Activated CD8-positive, alpha-beta memory T cell treated with anti-CD3 and anti-CD28 coated beads, Interleukin-2, amount 50 U/mL, for 48 hours (primary cell): ENCODE data around the gene HSPB2.
A peak's percentile ranks its signal among the peaks of the same experiment; 100 is the strongest.

Experiments
- DNase-seq: peaks from one replicate; pipeline ENCODE4 v3.0.0-alpha.2; 2020

The HSPB2 gene

DNA sequence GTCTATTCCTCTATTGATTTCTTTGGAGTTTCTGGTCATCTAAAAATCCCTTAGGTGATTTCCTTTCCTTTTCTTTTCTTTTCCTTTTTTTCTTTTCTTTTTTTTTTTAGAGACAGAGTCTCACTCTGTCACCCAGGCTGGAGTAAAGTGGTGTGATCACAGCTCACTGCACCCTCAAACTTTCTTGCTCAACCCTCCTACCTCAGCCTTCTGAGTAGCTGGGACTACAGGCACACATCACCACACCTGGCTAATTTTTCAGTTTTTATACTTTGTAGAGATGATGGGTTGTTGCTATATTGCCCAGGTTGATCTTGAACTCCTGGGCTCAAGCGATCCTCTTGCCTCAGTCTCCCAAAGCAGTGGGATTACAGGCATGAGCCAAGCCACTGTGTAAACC lies 4.2 kb downstream of the HSPB2 start:
- no peak for DNase-seq

DNA sequence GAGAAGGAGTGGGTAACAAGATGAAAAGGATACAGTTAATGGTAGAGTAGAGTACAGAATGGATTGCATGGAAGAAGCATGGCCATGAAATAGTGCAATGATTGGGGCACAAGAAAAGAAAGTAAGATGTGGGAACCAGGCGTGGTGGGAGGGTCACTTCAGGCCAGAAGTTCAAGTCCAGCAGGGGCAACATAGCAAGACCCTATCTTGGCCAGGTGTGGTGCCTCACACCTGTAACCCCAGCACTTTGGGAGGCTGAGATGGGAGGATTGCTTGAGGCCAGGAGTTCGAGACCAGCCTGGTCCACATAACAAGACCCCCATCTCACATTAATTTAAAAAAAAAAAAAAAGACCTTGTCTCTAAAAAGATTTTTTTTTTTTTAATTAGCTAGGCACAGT lies 4.8 kb downstream of the HSPB2 start:
- DNase-seq, result no peak

DNA sequence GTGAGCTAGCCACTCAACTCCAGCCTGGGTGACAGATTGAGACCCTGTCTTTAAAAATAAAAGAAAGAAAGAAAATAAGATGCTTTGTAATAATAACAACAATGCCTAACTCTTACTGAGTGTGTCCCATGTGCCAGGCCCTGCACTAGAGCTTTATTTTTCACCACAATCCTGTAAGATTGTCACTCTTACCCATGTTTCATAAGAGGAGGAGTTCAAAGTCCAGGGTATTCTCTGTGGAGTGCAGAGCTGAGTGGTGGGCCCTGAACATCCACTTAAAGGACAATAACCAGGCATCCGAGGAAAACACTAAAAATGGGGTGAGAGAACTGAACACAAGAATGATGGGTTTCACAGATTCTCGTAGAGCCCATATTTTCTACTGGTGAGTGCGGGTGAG lies 5.3 kb downstream of the HSPB2 start:
- no peak for DNase-seq

DNA sequence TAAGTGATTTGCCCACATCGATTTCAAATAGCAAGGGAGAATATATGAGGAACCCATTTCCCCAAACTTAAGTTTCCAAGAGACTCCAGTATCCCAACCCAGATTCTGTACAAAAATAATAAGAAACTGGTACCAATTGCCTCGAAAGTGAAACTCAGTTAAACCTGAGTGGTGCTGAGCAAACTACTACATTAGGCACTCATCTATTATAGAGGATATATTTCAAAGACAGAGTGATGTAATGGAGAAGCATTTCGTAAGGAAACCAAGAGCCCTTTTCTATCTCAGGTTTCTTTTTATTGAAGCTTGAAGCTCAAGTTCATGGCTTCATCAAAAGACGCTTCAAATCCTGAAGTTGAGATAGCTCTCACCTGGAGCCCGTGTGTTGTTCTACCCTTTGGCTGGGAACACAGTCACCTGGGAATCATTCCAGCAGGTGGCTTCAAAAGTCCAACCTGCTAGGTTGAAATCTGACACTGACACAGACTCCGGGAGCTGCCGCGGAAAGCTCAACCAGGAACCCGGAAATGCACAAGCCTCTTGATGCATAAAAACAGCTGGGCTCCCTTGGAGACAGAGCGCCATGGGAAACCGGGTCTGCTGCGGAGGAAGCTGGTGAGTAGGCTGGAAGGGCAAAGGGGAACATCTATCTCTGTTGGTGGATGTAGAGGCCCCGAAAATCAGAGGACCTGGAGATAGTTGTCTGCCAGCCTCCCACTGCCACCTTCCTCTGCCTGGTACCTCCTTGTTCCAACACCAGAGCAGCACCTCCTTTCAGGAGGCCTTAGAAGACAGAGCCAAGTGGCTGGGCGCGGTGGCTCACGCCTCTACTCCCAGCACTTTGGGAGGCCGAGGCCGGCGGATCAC lies 6.1 kb downstream of the HSPB2 start, which contains the start of gene C11orf52:
Gene C11orf52 (plus strand): TSS at position 524 of the 867 bp plus-strand sequence. CDS start 60 bp downstream, at position 584.
- DNase-seq, result no peak

DNA sequence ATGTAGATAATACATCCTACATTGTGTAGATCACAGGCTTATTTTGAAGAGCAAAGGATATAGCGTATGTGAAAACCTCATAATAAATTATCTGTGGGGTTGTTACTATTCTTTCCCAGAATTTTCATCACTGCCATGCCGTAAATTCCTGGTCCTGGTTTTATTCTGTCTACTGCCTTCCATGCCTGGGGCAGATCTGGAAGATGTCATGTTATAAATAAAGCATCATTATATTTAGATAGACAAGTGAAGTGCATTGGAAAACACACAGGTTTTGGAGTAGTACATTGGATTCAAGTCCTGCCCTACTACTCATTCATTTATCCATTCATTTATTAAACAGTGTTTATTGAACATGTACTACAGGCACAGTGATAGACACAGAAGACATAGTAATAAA lies 8.4 kb downstream of the HSPB2 start:
- DNase-seq, result no peak

DNA sequence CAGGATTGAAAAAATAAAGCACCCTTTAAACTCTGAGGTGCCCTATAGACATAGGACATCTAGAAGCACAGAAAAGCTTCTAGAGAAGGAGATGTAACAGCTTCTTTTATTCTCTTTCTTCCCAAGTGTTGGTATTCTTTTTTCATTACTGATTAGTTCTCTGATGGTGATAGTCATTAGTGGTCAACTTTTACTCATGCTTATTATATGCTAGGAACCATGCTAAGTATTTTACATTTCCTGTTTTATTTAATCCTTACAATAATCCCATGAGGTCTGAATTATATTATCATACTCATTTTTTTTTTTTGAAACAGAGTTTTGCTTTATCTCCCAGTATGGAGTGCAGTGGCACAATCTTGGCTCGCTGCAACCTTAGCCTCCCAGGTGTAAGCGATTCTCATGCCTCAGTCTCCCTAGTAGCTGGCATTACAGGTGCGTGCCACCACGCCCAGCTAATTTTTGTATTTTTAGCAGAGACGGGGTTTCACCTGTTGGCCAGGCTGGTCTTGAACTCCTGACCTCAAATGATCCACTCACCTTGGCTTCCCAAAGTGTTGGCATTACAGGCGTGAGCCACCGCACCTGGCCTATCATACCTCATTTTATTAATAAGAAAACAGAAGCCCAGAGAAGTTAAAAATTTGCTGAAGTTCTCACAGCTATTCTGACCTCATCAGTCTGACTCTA lies 9.2 kb downstream of the HSPB2 start:
- DNase-seq, result no peak

DNA sequence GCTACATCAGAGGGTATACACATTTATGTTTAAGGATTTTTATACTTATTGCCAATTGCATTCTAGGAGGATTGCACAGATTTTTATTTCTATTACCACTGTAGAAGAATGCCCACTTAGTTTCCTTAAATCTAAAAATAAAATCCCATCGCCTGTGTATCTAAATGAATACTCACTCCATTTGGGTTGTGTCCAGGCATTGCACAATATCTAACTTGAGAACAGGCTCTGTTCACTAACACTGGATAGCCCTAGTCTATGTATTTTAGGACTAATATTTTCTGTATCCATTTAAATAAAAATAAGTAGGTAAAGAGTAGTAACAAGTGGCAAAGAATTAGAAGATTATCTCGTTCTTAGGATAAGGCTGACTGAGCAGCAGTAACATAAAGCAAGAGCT lies 10.3 kb downstream of the HSPB2 start:
- DNase-seq, result no peak

DNA sequence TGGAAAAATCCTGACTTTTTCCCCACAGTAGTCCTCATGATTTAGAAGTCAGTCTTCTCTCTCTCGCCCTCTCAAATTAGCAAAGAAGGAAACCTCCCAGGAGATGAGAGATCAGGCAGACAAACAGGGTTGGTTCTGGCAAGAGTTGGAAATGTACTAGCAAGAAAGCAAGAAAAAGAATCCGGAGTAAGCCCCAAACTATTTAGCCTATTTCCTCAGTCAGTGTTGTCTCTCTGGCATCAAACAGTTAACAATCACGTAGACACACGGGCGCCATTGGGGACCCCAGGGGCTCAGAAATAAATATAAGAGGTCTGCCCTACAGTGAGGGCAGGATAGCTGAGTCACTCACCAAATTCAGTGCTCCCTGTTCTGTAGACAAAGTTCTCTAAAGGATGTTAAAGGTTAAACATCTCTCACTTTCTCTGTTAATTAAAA lies 10.8 kb downstream of the HSPB2 start:
- no peak for DNase-seq

DNA sequence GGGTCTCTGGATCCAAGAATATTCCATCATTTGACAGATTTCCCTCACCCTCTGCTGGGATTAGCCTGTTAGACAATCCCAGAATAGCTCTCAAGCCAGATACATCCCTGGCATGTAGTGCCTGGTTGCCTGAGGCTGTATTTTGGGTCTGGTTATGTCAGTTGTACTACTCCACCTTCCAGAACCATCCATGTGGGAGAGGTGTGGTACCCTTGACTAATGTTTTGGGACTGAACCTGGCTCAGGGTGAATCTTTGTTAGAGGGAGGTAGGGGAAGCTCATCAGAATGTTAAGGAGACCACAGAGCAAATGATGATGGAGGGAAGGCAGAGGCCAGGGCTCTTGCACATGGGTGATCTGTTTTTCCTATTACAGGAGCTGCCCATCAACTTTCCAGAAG lies 11.4 kb downstream of the HSPB2 start:
- no peak for DNase-seq

DNA sequence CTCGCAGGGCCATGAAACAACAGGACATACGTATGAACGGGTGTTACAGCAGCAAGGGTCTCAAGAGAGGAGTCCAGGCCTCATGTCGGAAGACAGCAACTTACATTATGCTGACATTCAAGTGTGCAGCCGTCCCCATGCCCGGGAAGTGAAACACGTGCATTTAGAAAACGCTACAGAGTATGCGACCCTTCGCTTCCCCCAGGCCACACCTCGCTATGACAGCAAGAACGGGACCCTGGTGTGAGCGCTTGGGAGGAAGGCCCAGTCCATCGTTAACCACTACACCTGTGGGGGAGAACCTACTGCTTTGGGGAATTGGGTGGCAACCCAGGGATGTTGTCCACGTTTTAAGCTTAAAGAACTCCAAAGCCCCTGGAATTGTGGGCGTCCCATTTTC lies 13.4 kb downstream of the HSPB2 start:
- DNase-seq, result no peak

DNA sequence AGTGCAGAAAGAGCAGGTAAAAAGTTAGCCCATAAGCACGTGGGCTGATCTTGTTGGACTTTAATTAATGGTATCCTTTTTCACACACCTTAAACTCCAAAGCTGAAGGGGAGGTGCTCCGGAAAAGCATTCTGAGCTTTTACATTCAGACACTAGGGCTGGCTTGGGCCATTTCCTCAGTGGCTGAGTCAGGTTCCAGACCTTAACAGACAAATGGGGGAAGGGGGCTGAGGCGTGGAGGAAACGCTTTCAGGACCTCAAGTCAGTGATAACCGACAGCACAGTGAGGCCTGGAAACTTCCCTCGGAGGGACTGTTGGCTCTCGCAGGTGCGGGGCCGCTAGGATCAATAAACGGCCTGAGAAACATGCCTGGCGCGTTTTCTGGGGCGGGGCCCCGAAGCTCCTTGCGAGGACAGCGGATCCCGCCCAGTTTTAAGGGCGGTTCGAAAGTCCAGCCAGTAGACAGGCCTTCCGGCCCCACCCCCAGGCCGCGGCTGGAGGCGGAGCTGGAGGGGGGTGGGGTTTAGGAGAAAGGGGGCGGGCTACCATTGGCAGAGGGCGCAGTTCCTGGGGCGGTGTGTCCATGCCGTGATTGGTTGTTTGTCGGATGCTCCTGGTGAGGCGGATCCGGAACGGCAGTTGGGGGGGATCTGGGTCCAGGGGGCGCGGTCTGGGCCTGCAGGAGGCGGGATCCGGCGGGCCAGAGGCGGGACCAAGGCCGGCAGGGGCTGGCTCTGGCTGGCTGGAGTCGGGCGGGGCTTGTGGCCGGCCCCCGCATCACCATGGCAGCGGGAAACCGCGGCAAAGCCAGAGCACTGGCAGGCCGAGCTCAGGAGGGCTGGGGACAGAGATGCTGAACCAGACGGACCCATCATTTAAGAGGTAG lies 14.2 kb downstream of the HSPB2 start:
- DNase-seq, result peak; percentile 95

DNA sequence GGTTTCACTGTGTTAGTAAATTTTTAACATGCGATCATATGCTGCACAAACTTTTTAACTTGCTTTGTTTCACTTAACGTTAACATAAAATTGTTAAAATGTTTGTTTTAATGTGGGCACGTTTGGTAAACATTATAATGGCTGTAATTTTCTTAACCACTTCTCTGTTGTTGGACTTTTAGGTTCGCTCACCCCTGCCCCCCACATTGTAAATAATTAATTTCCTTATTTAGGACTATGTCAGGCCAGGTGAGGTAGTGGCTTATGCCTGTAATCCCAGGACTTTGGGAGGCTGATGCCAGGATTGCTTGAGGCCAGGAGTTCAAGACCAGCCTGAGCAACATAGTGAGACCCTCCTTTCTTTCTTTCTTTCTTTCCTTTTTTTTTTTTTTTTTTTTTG lies 17.9 kb downstream of the HSPB2 start:
- DNase-seq, result no peak

DNA sequence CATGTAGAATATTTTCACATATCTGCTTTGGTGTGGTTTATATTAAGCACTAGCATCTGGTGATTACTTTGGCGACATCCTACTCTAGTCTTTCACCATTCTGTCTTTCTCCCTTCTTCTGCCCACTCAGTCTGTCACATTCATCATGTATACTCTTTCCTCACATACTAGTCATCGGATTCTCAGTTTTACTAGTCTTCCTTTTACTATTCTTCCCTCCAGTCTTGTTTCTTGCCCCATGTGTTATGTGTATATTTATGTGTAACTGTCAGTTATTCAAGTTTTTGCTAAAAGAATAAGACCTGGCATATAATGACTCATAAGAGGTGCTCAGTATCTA lies 20.0 kb downstream of the HSPB2 start:
- no peak for DNase-seq

DNA sequence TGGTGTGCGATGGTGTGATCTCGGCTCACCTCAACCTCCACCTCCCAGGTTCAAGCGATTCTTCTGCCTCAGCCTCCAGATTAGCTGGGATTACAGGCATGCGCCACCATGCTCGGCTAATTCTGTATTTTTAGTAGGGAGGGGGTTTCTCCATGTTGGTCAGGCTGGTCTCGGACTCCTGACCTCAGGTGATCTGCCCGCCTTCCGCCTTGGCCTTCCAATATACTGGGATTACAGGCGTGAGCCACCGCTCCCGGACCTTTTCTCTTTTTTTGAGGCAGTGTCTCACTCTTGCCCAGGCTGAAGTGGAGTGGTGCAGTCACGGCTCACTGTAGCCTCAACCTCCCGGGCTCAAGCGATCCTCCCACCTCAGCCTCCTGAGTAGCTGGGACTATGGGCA lies 20.6 kb downstream of the HSPB2 start:
- peak; percentile 46 for DNase-seq

DNA sequence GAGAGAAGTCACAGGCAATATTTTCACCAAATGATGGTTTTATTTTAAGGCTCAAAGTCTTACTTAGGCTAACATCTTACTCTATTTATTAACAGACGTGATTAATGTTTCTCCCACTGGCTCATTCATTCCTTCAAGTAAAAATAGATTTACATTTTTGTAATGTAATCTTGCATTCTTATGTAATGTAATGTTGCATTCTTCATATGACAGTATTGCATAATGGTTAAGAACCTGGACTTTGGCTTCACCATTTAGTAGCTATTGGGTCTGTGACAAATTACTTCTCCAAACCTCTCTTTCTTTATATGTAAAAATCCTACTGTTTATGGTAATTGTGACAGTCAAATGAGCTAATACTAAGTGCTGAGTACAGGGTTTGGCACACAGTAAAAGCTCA lies 21.3 kb downstream of the HSPB2 start:
- DNase-seq, result no peak

DNA sequence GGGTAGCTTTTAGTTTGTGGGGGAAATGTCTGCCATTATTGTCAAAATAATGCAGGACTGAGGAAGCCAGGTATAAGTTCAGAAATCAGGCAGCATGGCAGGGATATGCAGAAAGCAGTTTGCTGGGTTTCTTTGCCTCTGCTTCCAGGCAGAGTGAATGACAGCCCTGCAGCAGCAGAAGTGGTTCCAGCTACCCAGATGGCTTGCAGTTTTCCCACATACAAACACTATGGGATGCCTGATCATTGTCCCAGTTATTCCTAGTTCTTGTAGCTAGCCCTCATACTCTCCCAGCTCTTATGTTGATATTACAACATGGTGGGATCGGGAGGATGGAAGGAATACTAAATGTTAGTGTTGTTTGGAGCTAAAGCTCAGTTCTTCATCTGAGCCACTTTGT lies 21.8 kb downstream of the HSPB2 start:
- peak; percentile 37 for DNase-seq

DNA sequence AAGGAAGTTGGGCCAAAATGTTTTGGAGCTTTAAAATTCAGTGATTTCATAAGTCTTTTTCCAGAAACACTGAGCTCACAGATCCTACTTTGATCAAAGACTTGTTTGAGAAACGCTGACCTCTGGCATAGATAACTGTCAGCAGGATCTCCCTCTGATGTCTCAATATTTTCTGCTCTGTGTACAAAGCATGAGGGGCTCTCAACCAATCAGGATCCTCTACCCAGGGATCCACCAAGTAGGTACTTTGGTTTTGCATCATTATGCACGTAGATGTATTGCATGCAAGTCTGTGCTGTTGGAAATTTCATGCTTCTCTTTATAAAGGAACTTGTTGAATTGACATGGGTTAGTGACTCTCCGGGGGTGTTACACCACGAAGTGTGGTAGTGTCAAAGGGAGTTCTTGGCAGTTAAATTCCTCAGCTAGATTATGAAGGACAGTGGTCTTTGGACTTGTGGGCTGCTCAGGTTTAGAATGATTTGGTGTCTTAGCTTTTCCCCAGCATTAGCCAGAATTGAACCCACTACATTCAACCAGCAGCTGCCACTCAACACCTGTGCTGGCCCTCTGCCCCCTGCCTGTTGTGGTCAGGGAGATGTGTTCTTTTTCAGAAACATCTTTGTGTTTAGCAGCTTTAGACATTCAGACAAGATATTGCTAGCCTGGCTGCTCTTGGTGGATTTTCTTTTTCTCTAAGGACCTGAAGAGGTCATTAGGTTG lies 22.9 kb downstream of the HSPB2 start:
- peak; percentile 49 for DNase-seq

DNA sequence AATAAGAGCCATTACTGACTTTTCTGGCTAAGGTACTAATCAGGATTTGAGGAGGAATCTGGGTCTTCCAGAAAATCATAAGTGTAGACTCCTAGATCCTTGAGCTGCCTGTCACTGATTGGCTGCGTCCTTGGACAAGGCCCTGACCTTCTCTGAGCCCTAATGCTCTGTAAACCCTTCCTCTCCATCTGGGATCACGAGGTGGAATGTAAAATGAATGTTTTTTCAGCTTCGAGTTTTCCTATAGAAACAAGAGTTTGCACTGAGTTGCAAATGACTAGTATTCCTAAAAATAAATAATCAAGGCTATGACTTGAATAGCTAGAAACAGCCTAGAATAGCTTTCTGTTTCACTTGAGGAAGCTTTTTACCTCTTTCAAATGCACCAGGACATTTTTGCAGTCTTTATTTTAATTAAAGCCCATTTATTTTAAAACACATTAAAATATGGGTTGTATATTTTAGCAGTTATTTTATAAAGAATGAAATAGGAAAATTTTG lies 23.6 kb downstream of the HSPB2 start:
- DNase-seq, result peak; percentile 46

DNA sequence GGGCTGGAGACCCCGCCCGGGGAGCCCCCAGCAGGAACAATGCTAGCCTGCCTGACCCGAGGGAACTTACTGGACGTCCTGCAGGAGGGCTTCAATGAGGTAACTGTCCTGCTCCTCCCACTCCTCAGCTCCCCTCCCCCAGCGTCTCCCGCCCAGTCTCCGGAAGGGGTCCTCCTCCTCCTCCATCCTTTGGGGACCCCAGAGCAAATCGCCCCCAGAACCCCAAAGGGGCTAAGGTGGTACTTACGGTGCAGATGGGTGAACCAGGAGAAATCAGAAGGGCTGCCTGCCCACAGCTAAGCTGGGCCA lies 24.9 kb downstream of the HSPB2 start:
- peak; percentile 70 for DNase-seq

DNA sequence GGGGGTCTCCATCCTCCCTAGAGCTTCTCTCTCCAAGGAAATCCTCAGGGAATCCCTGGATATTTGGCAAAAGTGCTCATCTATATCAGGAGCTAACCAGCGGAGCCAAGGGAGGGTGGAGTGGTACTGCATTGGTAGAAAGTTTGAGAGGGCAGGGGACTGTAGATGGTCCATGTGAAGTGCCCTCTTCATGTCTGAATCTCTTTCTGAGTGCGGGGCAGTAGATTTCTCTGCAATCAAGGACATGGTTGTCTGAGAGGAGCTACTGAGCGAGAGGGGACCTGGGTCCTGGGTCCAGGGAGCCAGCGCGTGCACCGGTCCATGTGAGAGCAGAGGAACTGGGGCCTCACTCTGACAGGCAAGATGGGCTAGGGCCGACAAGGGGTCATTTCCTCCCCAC lies 25.3 kb downstream of the HSPB2 start:
- DNase-seq, result peak; percentile 59

DNA sequence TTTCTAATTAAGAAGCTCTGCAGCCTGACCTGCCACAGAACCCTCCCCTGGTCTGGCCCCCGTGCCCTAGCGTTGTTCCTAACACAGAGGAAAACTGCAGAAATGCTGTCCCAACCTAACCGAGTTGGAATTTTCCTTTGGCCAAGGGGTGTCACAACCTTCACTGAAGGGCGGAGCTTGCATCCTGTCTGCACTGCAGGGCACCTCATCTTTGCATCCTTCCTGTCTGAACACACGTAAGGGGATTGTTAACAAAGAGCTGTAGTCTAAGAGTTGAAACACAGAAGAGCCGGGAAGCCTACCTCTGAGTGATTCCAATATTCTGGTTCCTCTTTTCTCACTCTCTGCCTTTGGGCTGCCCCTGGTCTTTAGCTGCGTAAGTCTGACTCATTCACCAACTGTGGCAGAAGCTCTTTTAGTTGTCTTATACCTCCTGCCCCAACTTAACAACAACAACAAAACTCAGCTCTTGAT lies 26.2 kb downstream of the HSPB2 start:
- peak; percentile 65 for DNase-seq

DNA sequence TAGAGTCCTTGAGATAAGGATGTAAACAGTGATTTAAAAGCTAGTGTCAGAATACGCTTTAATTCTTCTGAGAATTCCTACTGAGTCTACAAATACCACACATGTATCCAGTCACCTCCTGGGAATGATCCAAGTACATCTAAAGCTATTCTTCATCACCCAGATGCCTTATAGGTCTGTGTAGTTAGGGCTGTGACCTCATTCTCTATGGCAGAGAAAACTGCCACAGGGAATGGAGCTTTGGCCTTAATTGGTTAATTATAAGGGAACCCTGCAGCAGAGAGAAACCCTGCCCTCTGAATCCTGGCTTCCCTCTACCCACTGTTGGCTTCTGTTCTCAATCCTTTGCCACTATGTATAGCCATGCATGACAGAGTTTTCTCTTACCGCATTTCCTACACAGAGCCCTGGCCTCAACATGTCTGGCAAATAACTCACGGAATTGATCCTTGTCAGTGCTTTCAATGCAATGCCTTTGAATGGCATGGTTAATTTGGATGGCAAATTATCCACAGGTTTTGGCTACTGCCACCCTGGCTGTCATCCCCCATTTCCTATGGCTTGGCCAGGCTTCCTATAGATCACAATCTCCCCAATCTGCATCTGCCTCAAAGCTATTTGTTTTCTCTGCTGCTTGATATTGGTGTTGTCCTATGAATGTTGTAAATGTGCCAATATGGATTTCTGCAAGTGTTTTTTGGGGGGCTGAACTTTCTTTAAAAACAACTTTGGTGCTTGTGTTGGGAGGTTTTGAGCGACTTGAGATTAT lies 27.5 kb downstream of the HSPB2 start:
- DNase-seq, result no peak
